ENCODE results near the gene HUNK. TPM values are rescaled to one million over a fixed set of nuclear protein-coding genes. Genes with fewer than 3 reads are reported as not detected.

The HUNK gene
- total and polyA plus RNA-seq, 2 donors from 2014 or later, result 2.7 to 17.2 TPM

- H3K27ac ChIP-seq (ENCODE audit: low read depth in 2 of 2, low read length in 2 of 2), result no peak overlapping the region
- H3K4me3 ChIP-seq (ENCODE audit: low read length in 3 of 3), result no peak overlapping the region
- TF ChIP-seq, protein P1, sequence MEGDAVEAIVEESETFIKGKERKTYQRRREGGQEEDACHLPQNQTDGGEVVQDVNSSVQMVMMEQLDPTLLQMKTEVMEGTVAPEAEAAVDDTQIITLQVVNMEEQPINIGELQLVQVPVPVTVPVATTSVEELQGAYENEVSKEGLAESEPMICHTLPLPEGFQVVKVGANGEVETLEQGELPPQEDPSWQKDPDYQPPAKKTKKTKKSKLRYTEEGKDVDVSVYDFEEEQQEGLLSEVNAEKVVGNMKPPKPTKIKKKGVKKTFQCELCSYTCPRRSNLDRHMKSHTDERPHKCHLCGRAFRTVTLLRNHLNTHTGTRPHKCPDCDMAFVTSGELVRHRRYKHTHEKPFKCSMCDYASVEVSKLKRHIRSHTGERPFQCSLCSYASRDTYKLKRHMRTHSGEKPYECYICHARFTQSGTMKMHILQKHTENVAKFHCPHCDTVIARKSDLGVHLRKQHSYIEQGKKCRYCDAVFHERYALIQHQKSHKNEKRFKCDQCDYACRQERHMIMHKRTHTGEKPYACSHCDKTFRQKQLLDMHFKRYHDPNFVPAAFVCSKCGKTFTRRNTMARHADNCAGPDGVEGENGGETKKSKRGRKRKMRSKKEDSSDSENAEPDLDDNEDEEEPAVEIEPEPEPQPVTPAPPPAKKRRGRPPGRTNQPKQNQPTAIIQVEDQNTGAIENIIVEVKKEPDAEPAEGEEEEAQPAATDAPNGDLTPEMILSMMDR (IDR thresholded peaks at IDR 0.05; ENCODE audit: borderline replicate concordance, extremely low read depth, insufficient read depth), result no peak
- H3K36me3 ChIP-seq (ENCODE audit: control insufficient read depth in 2 of 3, insufficient read depth in 3 of 3, low read length in 3 of 3), result no peaks in the 10 kb centered on the region
- no peak overlapping the region for H3K9ac ChIP-seq (ENCODE audit: low read length in 3 of 3)
- no peak for DNase-seq
- H3K9me3 ChIP-seq (ENCODE audit: control insufficient read depth in 2 of 3, insufficient read depth in 1 of 3, low read length in 3 of 3), result no peaks in the 10 kb centered on the region
- H3K27me3 ChIP-seq (ENCODE audit: control insufficient read depth, insufficient read depth, low read length), result no peaks in the 10 kb centered on the region
- intact Hi-C loops (cut with DNase I), result no loop called here
- H3K4me1 ChIP-seq (ENCODE audit: control insufficient read depth in 2 of 3, insufficient read depth in 2 of 3, low read depth in 1 of 3, low read length in 3 of 3), result no peaks in the 10 kb centered on the region
- FAIRE-seq, result no peak
These were observed 99.8 kb downstream of the HUNK start for GRCh38 chr21:31972622-31973021.

- DNase-seq (no peak), FAIRE-seq (no peak)
- Histone ChIP-seq H3K27ac (ENCODE audit: low read depth in 2 of 2, low read length in 2 of 2) (no peak overlapping the region), H3K4me1 (ENCODE audit: control insufficient read depth in 2 of 3, insufficient read depth in 2 of 3, low read depth in 1 of 3, low read length in 3 of 3) (no peaks in the 10 kb centered on the region), H3K9me3 (ENCODE audit: control insufficient read depth in 2 of 3, insufficient read depth in 1 of 3, low read length in 3 of 3) (no peaks in the 10 kb centered on the region), H3K9ac (ENCODE audit: low read length in 3 of 3) (no peak overlapping the region), H3K4me3 (ENCODE audit: low read length in 3 of 3) (no peak overlapping the region), H3K36me3 (ENCODE audit: control insufficient read depth in 2 of 3, insufficient read depth in 3 of 3, low read length in 3 of 3) (no peaks in the 10 kb centered on the region), H3K27me3 (ENCODE audit: control insufficient read depth, insufficient read depth, low read length) (no peaks in the 10 kb centered on the region)
- TF ChIP-seq, protein P1 (IDR thresholded peaks at IDR 0.05; ENCODE audit: borderline replicate concordance, extremely low read depth, insufficient read depth), result no peak
- intact Hi-C loops (cut with DNase I), result no loop called here
These were observed 100.7 kb downstream of the HUNK start for GRCh38 chr21:31973402-31973944.

DNA sequence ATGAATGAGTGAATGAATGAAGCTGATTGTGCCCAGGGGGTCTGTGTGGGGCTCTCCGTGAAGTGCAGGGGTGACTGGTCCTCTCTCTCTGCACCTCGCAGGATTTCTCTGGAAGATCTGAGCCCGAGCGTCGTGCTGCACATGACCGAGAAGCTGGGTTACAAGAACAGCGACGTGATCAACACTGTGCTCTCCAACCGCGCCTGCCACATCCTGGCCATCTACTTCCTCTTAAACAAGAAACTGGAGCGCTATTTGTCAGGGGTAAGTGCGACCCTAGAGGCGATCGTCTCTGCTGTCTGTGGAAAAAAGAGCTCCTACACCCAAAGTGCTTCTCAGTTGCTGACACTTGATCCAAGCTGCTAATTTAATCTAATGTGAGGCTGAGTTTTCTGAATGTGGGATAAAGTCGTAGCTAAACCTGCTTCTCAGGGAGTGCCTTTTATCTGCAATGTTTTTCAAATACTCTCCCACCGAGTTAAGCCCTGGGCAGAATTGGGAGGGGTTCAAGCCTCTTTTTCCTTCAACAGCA, 101.7 kb downstream of the HUNK start:
- no peaks in the 10 kb centered on the region for H3K36me3 ChIP-seq (ENCODE audit: control insufficient read depth in 2 of 3, insufficient read depth in 3 of 3, low read length in 3 of 3)
- intact Hi-C loops (cut with DNase I), result no loop called here
- TF ChIP-seq, protein P1 (IDR thresholded peaks at IDR 0.05; ENCODE audit: borderline replicate concordance, extremely low read depth, insufficient read depth), result no peak
- no peaks in the 10 kb centered on the region for H3K4me1 ChIP-seq (ENCODE audit: control insufficient read depth in 2 of 3, insufficient read depth in 2 of 3, low read depth in 1 of 3, low read length in 3 of 3)
- no peak overlapping the region for H3K4me3 ChIP-seq (ENCODE audit: low read length in 3 of 3)
- no peaks in the 10 kb centered on the region for H3K9me3 ChIP-seq (ENCODE audit: control insufficient read depth in 2 of 3, insufficient read depth in 1 of 3, low read length in 3 of 3)
- no peak overlapping the region for H3K9ac ChIP-seq (ENCODE audit: low read length in 3 of 3)
- DNase-seq, result no peak
- no peak for FAIRE-seq
- H3K27me3 ChIP-seq (ENCODE audit: control insufficient read depth, insufficient read depth, low read length), result no peaks in the 10 kb centered on the region
- H3K27ac ChIP-seq (ENCODE audit: low read depth in 2 of 2, low read length in 2 of 2), result no peak overlapping the region

DNA sequence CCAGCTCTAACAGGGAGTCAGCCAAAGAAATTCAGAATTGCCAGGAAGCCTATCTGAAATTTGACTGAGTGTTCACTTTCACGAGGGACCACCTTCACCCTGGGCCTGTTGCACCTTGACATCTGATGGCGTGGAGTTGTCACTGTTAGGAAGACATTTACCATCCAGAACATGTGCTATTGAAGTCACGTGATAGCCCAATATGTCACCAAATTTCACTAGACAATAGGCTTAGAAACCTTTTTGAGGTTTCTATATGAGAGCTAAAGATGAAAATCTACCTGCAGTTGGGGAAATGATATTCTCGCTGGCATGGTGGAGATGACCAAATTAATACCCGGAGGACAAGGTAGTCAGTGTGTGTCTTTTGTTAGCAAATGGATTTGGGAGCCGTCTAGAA, 102.7 kb downstream of the HUNK start:
- TF ChIP-seq, protein P1 (IDR thresholded peaks at IDR 0.05; ENCODE audit: borderline replicate concordance, extremely low read depth, insufficient read depth), result no peak
- H3K36me3 ChIP-seq (ENCODE audit: control insufficient read depth in 2 of 3, insufficient read depth in 3 of 3, low read length in 3 of 3), result no peaks in the 10 kb centered on the region
- no peak overlapping the region for H3K4me3 ChIP-seq (ENCODE audit: low read length in 3 of 3)
- DNase-seq, result no peak
- intact Hi-C loops (cut with DNase I), result no loop called here
- no peak for FAIRE-seq
- no peak overlapping the region for H3K27ac ChIP-seq (ENCODE audit: low read depth in 2 of 2, low read length in 2 of 2)
- no peaks in the 10 kb centered on the region for H3K9me3 ChIP-seq (ENCODE audit: control insufficient read depth in 2 of 3, insufficient read depth in 1 of 3, low read length in 3 of 3)
- no peaks in the 10 kb centered on the region for H3K27me3 ChIP-seq (ENCODE audit: control insufficient read depth, insufficient read depth, low read length)
- H3K9ac ChIP-seq (ENCODE audit: low read length in 3 of 3), result no peak overlapping the region
- no peaks in the 10 kb centered on the region for H3K4me1 ChIP-seq (ENCODE audit: control insufficient read depth in 2 of 3, insufficient read depth in 2 of 3, low read depth in 1 of 3, low read length in 3 of 3)

All from kidney (tissue), 14 donors.